Measurements from ENCODE around the gene HSD17B13.

- TF ChIP-seq POLR2A (IDR thresholded peaks at IDR 0.05; ENCODE audit: low read length), result no peak
- TF ChIP-seq GATA1 (IDR thresholded peaks at IDR 0.05; ENCODE audit: low read depth, low read length), result no peak
These were observed 48.4 kb downstream of the HSD17B13 start for GRCh38 chr4:87274327-87274726.

Measured in erythroblast (primary cell).